Keratinocyte (primary cell): ENCODE measurements around the gene NARS2. TPM values are rescaled to one million over a fixed set of nuclear protein-coding genes. Genes with fewer than 3 reads are reported as not detected.

ENCODE experiments used
- DNase-seq: peaks from one replicate; pipeline ENCODE4 v3.0.0-alpha.2; 2011; ENCODE audit warnings: low read depth, missing footprints, low spot score
- FAIRE-seq: peaks from 2 replicates; lab custom pipeline; 2011; peaks lifted over from hg19 to GRCh38; lab: Jason Lieb, UNC
- H2AFZ ChIP-seq: 2 replicates; pipeline ENCODE4 v1.6.0; 2012; ENCODE audit warnings: low read length, control low read depth, inconsistent platforms; ENCODE audit not compliant: control insufficient read depth
- H3K27ac ChIP-seq: 2 replicates; pipeline ENCODE4 v1.5.1; 2011; ENCODE audit warnings: low read length; ENCODE audit not compliant: control insufficient read depth, insufficient read depth
- H3K27me3 ChIP-seq: 3 replicates; pipeline ENCODE4 v1.6.0; 2011; ENCODE audit warnings: low read length; ENCODE audit not compliant: control insufficient read depth, insufficient read depth; ENCODE audit errors: extremely low read depth
- H3K36me3 ChIP-seq, 2 experiments: 2 replicates in 1 of 2; 3 replicates in 1 of 2; pipeline ENCODE4 v1.5.1; 2011; ENCODE audit warnings: low read length in 2 of 2, mild to moderate bottlenecking in 1 of 2; ENCODE audit not compliant: control insufficient read depth in 2 of 2, insufficient read depth in 2 of 2; ENCODE audit errors: extremely low read depth in 1 of 2
- H3K4me1 ChIP-seq: 3 replicates; pipeline ENCODE4 v1.5.1; 2011; ENCODE audit warnings: low read length; ENCODE audit not compliant: control insufficient read depth, insufficient read depth; ENCODE audit errors: extremely low read depth
- H3K4me2 ChIP-seq: 3 replicates; pipeline ENCODE4 v1.6.0; 2011; ENCODE audit warnings: low read depth, low read length; ENCODE audit not compliant: control insufficient read depth, insufficient read depth; ENCODE audit errors: extremely low read depth
- H3K4me3 ChIP-seq, 3 experiments: fragments of 200-600 bp in 1 of 3; sonication (generic) in 1 of 3; 2 replicates in 2 of 3; 3 replicates in 1 of 3; pipeline ENCODE4 v1.5.1; 2011 to 2016; ENCODE audit warnings: low read length in 3 of 3, mild to moderate bottlenecking in 3 of 3, control low read depth in 2 of 3, inconsistent platforms in 1 of 3, low read depth in 1 of 3, mixed read lengths in 1 of 3, mixed run types in 1 of 3, moderate library complexity in 1 of 3; ENCODE audit not compliant: control insufficient read depth in 2 of 3, insufficient read depth in 2 of 3; ENCODE audit errors: extremely low read depth in 1 of 3
- H3K79me2 ChIP-seq: 2 replicates; pipeline ENCODE4 v1.6.0; 2012; ENCODE audit warnings: low read length; ENCODE audit not compliant: control insufficient read depth, insufficient read depth
- H3K9ac ChIP-seq: 3 replicates; pipeline ENCODE4 v1.6.0; 2011; ENCODE audit warnings: low read length; ENCODE audit not compliant: control insufficient read depth, insufficient read depth; ENCODE audit errors: extremely low read depth
- H3K9me1 ChIP-seq: 3 replicates; pipeline ENCODE4 v1.6.0; 2011; ENCODE audit warnings: low read length; ENCODE audit not compliant: control insufficient read depth, insufficient read depth; ENCODE audit errors: extremely low read depth
- H3K9me3 ChIP-seq: 2 replicates; pipeline ENCODE4 v1.5.1; 2012; ENCODE audit warnings: low read depth, low read length; ENCODE audit not compliant: control insufficient read depth
- H4K20me1 ChIP-seq: 3 replicates; pipeline ENCODE4 v1.6.0; 2011; ENCODE audit warnings: low read length; ENCODE audit not compliant: control insufficient read depth, insufficient read depth; ENCODE audit errors: extremely low read depth
- CTCF ChIP-seq, 3 experiments: IDR thresholded peaks in 1 of 3; conservative IDR thresholded peaks in 1 of 3; optimal IDR thresholded peaks in 1 of 3; 2 replicates in 2 of 3; 3 replicates in 1 of 3; pipeline versions ENCODE3 to v1.5.1; 2011; ENCODE audit warnings: low read length in 3 of 3, mild to moderate bottlenecking in 3 of 3, moderate library complexity in 2 of 3, control low read depth in 1 of 3, inconsistent platforms in 1 of 3; ENCODE audit not compliant: insufficient read depth in 2 of 3; ENCODE audit errors: extremely low read depth in 1 of 3
- EZH2 ChIP-seq: IDR thresholded peaks from one replicate; pipeline ENCODE4 v1.6.1; 2012; ENCODE audit warnings: inconsistent platforms, mild to moderate bottlenecking, low read length, moderate library complexity
- dilution Hi-C: fragments of 300-500 bp; cut with MboI; formaldehyde crosslinking; loops from one replicate; pipeline ENCODE4 v1.7.0; 2020; ENCODE audit warnings: low sequenced_read_pairs; ENCODE audit not compliant: extremely low pct_ligation_motif_present
- polyA plus RNA-seq, 5 experiments: library from polyadenylated mRNA; depleted of rRNA in 3 of 5; stranded (reverse) in 3 of 5; stranded (forward) in 1 of 5; unstranded in 1 of 5; fragments of >200 nt; gene quantifications; 1 replicate in 1 of 5; 2 replicates in 3 of 5; 3 replicates in 1 of 5; pipeline versions ENCODE4 v1.2.1 to v1.2.3, GENCODE V29; 2011 to 2012; ENCODE audit warnings: missing spikeins in 2 of 5, low read depth in 1 of 5, low replicate concordance in 1 of 5

Gene NARS2
- polyA plus RNA-seq, 1 donor (not counting 4 experiments of a cell fraction or from before 2014, with no cell fraction given): 28.8 TPM

- TF ChIP-seq EZH2: no peak
- TF ChIP-seq CTCF (optimal IDR thresholded peaks at IDR 0.05 in 1 of 3, IDR thresholded peaks at IDR 0.05 in 1 of 3, conservative IDR thresholded peaks at IDR 0.05 in 1 of 3; ENCODE audit: extremely low read depth in 1 of 3, insufficient read depth in 2 of 3, low read length in 3 of 3): no peak
- H3K79me2 ChIP-seq: no peaks in the 10 kb centered on the region
Observed at GRCh38 chr11:78535027-78535426, 39.6 kb downstream of the NARS2 start.

GRCh38 chr11:78533399-78533798 is 41.3 kb downstream of the NARS2 start:
- H4K20me1 ChIP-seq: no peaks in the 10 kb centered on the region
- DNase-seq: no peak
- TF ChIP-seq CTCF (optimal IDR thresholded peaks at IDR 0.05 in 1 of 3, IDR thresholded peaks at IDR 0.05 in 1 of 3, conservative IDR thresholded peaks at IDR 0.05 in 1 of 3; ENCODE audit: extremely low read depth in 1 of 3, insufficient read depth in 2 of 3, low read length in 3 of 3) (no peak), EZH2 (no peak)
- peaks cover 0 to 1% of the 10 kb centered on the region in 2 experiments for H3K36me3 ChIP-seq
- H3K9me3 ChIP-seq: no peaks in the 10 kb centered on the region
- no peak overlapping the region for H2AFZ ChIP-seq
- H3K79me2 ChIP-seq: no peaks in the 10 kb centered on the region
- H3K27me3 ChIP-seq: no peaks in the 10 kb centered on the region
- no peak overlapping the region for H3K9ac ChIP-seq
- no peak overlapping the region for H3K27ac ChIP-seq
- dilution Hi-C loops: no loop called here
- no peaks in the 10 kb centered on the region for H3K4me1 ChIP-seq
- no peak for FAIRE-seq
- no peaks in the 10 kb centered on the region for H3K9me1 ChIP-seq
- no peak overlapping the region for H3K4me3 ChIP-seq
- no peak overlapping the region for H3K4me2 ChIP-seq

More at GRCh38 chr11:78535027-78535426, 39.6 kb downstream of the NARS2 start:
- Histone ChIP-seq H3K4me2 (no peak overlapping the region), H2AFZ (no peak overlapping the region), H3K4me1 (no peaks in the 10 kb centered on the region), H4K20me1 (no peaks in the 10 kb centered on the region), H3K36me3 (peaks cover 0 to 1% of the 10 kb centered on the region in 2 experiments), H3K9me1 (no peaks in the 10 kb centered on the region), H3K9me3 (no peaks in the 10 kb centered on the region), H3K9ac (no peak overlapping the region), H3K27ac (no peak overlapping the region), H3K27me3 (no peaks in the 10 kb centered on the region), H3K4me3 (no peak overlapping the region)
- FAIRE-seq (no peak), DNase-seq (no peak)
- dilution Hi-C loops: no loop called here
